K562 (cell line): Measurements from ENCODE around the gene SH3BP5. TPM values are rescaled to one million over a fixed set of nuclear protein-coding genes. Genes with fewer than 3 reads are reported as not detected.
A peak's percentile ranks its signal among the peaks of the same experiment; 100 is the strongest.

ENCODE experiments used
- ATAC-seq: fragments of 200-7000 bp; cut with Tn5 transposase; 3 replicates; pipeline ENCODE4 v1.9.1; 2020; ENCODE audit warnings: moderate library complexity
- BruUV-seq: library from RNA; stranded (reverse); fragments of 400-500 nt; replicated peaks from 2 replicates; lab custom pipeline; 2021; lab: Mats Ljungman, UMichigan
- CTCF ChIA-PET: fragments of 300-600 bp; formaldehyde crosslinking; extraction: SDS; loops from one replicate; lab custom pipeline; 2021; ENCODE audit warnings: low intra/inter-chr PET ratio; lab: Yijun Ruan, JAX
- POLR2A ChIA-PET: fragments of 300-600, 350-650 bp; sonication (Branson Sonifier 250); formaldehyde crosslinking; extraction: SDS; loops from one replicate; lab custom pipeline; 2021; ENCODE audit warnings: antibody characterized with exemption, inconsistent platforms; lab: Yijun Ruan, JAX
- DNase-seq, 4 experiments: peaks; one replicate each; pipeline versions ENCODE4 v3.0.0 to v3.0.0-alpha.2; 2011 to 2018; ENCODE audit warnings: low spot score in 3 of 4, mixed read lengths in 3 of 4; ENCODE audit errors: extremely low read depth in 1 of 4
- FAIRE-seq: peaks from 2 replicates; lab custom pipeline; 2011; peaks lifted over from hg19 to GRCh38; lab: Jason Lieb, UNC
- H2AFZ ChIP-seq: 2 replicates; pipeline ENCODE4 v1.6.0; 2011; ENCODE audit warnings: low read depth, low read length, control low read depth, inconsistent platforms
- H3K27ac ChIP-seq: fragments of 200-600 bp; 3 replicates; pipeline ENCODE4 v1.8.0; 2011; ENCODE audit warnings: low read depth, mild to moderate bottlenecking, control low read depth, inconsistent platforms, low read length, moderate library complexity, mixed read lengths; ENCODE audit errors: extremely low read depth
- H3K27me3 ChIP-seq, 2 experiments: fragments of 300-600 bp in 1 of 2; 2 replicates in 1 of 2; 3 replicates in 1 of 2; pipeline versions ENCODE4 v1.6.0 to v1.8.0; 2011; ENCODE audit warnings: inconsistent platforms in 2 of 2, low read length in 2 of 2, mild to moderate bottlenecking in 1 of 2, mixed read lengths in 1 of 2, moderate library complexity in 1 of 2; ENCODE audit not compliant: control insufficient read depth in 2 of 2, insufficient read depth in 2 of 2
- H3K36me3 ChIP-seq: fragments of 300-600 bp; 3 replicates; pipeline ENCODE4 v1.8.0; 2011; ENCODE audit warnings: mild to moderate bottlenecking, low read length, inconsistent platforms; ENCODE audit not compliant: control insufficient read depth, insufficient read depth
- H3K4me1 ChIP-seq, 2 experiments: fragments of 200-600 bp in 1 of 2; replicated peaks in 1 of 2; 2 replicates in 1 of 2; 3 replicates in 1 of 2; pipeline versions ENCODE4 v1.5.1 to v1.8.0; 2011; ENCODE audit warnings: inconsistent platforms in 2 of 2, low read length in 2 of 2, mild to moderate bottlenecking in 1 of 2, mixed read lengths in 1 of 2, moderate library complexity in 1 of 2; ENCODE audit not compliant: control insufficient read depth in 2 of 2, insufficient read depth in 2 of 2
- H3K4me2 ChIP-seq: 2 replicates; pipeline ENCODE4 v1.6.1; 2011; ENCODE audit warnings: low read length, control low read depth, inconsistent platforms, mixed read lengths; ENCODE audit not compliant: insufficient read depth
- H3K4me3 ChIP-seq: fragments of 200-600 bp; sonication (generic), shearing (Covaris generic); 2 replicates; pipeline ENCODE4 v1.5.1; 2016; ENCODE audit warnings: control low read depth, inconsistent platforms
- H3K79me2 ChIP-seq: fragments of 200-600 bp; 3 replicates; pipeline ENCODE4 v1.8.0; 2011; ENCODE audit warnings: low read length, inconsistent platforms; ENCODE audit not compliant: control insufficient read depth, insufficient read depth
- H3K9ac ChIP-seq, 2 experiments: 2 replicates each; pipeline versions ENCODE4 v1.6.0 to v1.6.1; 2011; ENCODE audit warnings: low read depth in 2 of 2, low read length in 2 of 2, control low read depth in 1 of 2, inconsistent platforms in 1 of 2, mild to moderate bottlenecking in 1 of 2, mixed read lengths in 1 of 2; ENCODE audit not compliant: insufficient read depth in 1 of 2
- H3K9me1 ChIP-seq: one replicate; pipeline ENCODE4 v1.6.0; 2011; ENCODE audit warnings: inconsistent platforms, mild to moderate bottlenecking, low read length, moderate library complexity; ENCODE audit not compliant: control insufficient read depth, insufficient read depth
- H3K9me3 ChIP-seq: replicated peaks from 2 replicates; pipeline ENCODE4 v1.5.1; 2011; ENCODE audit warnings: low read depth, low read length, inconsistent platforms; ENCODE audit not compliant: control insufficient read depth, insufficient read depth
- H4K20me1 ChIP-seq: replicated peaks from 2 replicates; pipeline ENCODE4 v1.6.1; 2011; ENCODE audit warnings: low read length, inconsistent platforms, mixed read lengths; ENCODE audit not compliant: control insufficient read depth, insufficient read depth
- FOXP1 ChIP-seq: sonication (generic); formaldehyde crosslinking; IDR thresholded peaks from 2 replicates; pipeline ENCODE4 v1.8.0; 2022; ENCODE audit warnings: mild to moderate bottlenecking, missing genetic modification reagents
- HEY1 ChIP-seq: fragments of 250-450 bp; sonication (Bioruptor Pico); IDR thresholded peaks from 2 replicates; pipeline ENCODE4 v1.5.0; 2020; ENCODE audit warnings: mild to moderate bottlenecking, moderate library complexity, borderline replicate concordance
- HNRNPUL1 ChIP-seq: fragments of 200-400 bp; formaldehyde crosslinking; IDR thresholded peaks from 2 replicates; pipeline ENCODE4 v1.6.1; 2017; ENCODE audit warnings: low read length
- ZNF140 ChIP-seq: fragments of 250-450 bp; sonication (Bioruptor Pico); IDR thresholded peaks from 2 replicates; pipeline ENCODE4 v1.8.0; 2021; ENCODE audit warnings: moderate library complexity, mild to moderate bottlenecking, inconsistent platforms
- WGBS: fragments of 100-300 bp; shearing (Covaris generic); methylation state at CpG from one replicate; pipeline ENCODE4 v1.1.6; 2016; ENCODE audit warnings: low coverage, mixed read lengths; ENCODE audit not compliant: insufficient coverage; ENCODE audit errors: missing lambda C conversion rate; 5-methylcytosine and 5-hydroxymethylcytosine counted together
- in situ Hi-C: fragments of 300-500 bp; cut with MboI; formaldehyde crosslinking; loops from 4 replicates; pipeline ENCODE4 v1.15.0; 2018; ENCODE audit warnings: inconsistent platforms, mixed read lengths
- intact Hi-C: fragments of 100-400 bp; cut with micrococcal nuclease; formaldehyde crosslinking; loops from 2 replicates; pipeline ENCODE4 v1.14.2; 2022
- polyA plus RNA-seq, 8 experiments: library from polyadenylated mRNA; depleted of rRNA in 4 of 8; stranded (reverse) in 5 of 8; unstranded in 3 of 8; fragments of >200 nt; fragmentation: Nextera tagmentation in 2 of 8; fragmentation: Illumina TruSeq in 1 of 8; extraction: Ambion mirVana in 2 of 8; extraction: Trizol in 1 of 8; gene quantifications; 2 replicates each; pipeline versions ENCODE4 v1.2.1 to v1.2.3, GENCODE V29; 2011 to 2014; ENCODE audit warnings: inconsistent platforms in 1 of 8, missing spikeins in 1 of 8
- total RNA-seq, 7 experiments: library from RNA; depleted of rRNA in 6 of 7; stranded (reverse); fragments of >200 nt in 6 of 7; fragmentation: Illumina TruSeq in 2 of 7; extraction: Trizol in 2 of 7; gene quantifications; 2 replicates each; pipeline versions ENCODE4 v1.2.1 to v1.2.3, GENCODE V29; 2011 to 2021; ENCODE audit warnings: low replicate concordance in 1 of 7
- TF ChIP-seq, protein P1 (sequence below): sonication (generic); formaldehyde crosslinking; IDR thresholded peaks from 2 replicates; pipeline ENCODE4 v1.4.0; 2020; ENCODE audit warnings: mild to moderate bottlenecking, missing genetic modification reagents

Gene SH3BP5
- total and polyA plus RNA-seq, 9 of the 15 experiments (the other 6 are each of a cell fraction or from before 2014, with no cell fraction given), result 2.9 to 29.0 (median 14.9) TPM

GRCh38 chr3:15347737-15348110 lies 15.3 kb upstream of the SH3BP5 start (continued):
- TF ChIP-seq, protein P1, sequence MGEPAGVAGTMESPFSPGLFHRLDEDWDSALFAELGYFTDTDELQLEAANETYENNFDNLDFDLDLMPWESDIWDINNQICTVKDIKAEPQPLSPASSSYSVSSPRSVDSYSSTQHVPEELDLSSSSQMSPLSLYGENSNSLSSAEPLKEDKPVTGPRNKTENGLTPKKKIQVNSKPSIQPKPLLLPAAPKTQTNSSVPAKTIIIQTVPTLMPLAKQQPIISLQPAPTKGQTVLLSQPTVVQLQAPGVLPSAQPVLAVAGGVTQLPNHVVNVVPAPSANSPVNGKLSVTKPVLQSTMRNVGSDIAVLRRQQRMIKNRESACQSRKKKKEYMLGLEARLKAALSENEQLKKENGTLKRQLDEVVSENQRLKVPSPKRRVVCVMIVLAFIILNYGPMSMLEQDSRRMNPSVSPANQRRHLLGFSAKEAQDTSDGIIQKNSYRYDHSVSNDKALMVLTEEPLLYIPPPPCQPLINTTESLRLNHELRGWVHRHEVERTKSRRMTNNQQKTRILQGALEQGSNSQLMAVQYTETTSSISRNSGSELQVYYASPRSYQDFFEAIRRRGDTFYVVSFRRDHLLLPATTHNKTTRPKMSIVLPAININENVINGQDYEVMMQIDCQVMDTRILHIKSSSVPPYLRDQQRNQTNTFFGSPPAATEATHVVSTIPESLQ (CRISPR knock-in tag), result 0 out of 2 replicates have a peak, but pooled peaks have one; percentile 16
- no peak for TF ChIP-seq FOXP1 (CRISPR knock-in tag)

DNA sequence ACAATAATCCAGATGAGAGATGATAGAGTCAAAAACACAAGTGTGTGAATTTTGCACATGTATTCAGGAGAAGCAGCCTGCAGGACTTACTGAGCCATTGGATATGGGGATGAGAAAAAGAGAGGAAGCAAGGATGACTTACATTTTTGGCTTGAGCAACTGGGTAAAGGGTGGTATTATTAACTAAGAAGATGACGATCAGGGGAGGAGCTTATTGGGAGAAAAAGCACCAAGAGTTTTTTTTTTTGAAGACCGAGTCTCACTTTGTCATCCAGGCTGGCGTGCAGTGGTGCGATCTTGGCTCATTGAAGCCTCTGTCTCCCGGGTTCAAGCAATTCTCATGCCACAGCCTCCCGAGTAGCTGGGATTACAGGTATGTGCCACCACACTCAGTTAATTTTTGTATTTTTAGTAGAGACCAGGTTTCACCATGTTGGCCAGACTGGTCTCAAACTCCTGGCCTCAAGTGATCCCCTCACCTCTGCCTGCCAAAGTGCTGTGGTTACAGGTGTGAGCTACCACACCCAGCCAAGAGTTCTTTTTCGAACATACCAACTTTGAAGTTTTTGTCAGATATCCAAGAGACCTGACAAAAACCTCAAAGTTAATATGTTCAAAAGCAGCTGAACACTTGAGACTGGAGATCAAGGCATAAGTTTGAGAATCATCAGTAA lies 14.8 kb upstream of the SH3BP5 start:
- no peak for FAIRE-seq
- 0 out of 2 replicates have a peak, but pooled peaks cover 2% of the 10 kb centered on the region for H3K9me3 ChIP-seq
- peak overlapping the region; percentile 88 for H2AFZ ChIP-seq
- no peak for ATAC-seq
- H3K4me2 ChIP-seq, result no peak overlapping the region
- no peaks in the 10 kb centered on the region for H3K27me3 ChIP-seq
- no peak overlapping the region for H3K4me3 ChIP-seq
- peaks cover 12 to 19% of the 10 kb centered on the region in 2 experiments for H3K4me1 ChIP-seq
- CTCF ChIA-PET, result no interaction called here
- no peak overlapping the region; a peak in 1 of 4 replicates for H3K9ac ChIP-seq
- no peak for TF ChIP-seq ZNF140
- TF ChIP-seq HEY1 (CRISPR knock-in tag), result no peak
- TF ChIP-seq, protein P1 (CRISPR knock-in tag), result 0 out of 2 replicates have a peak, but pooled peaks have one; percentile 31
- no peak for TF ChIP-seq HNRNPUL1
- H3K79me2 ChIP-seq, result no peaks in the 10 kb centered on the region
- no peaks in the 10 kb centered on the region for H3K36me3 ChIP-seq
- DNase-seq, result no peak
- no peak overlapping the region for H3K27ac ChIP-seq
- in situ Hi-C loops (no loop called here), intact Hi-C loops (no loop called here)
- no peaks in the 10 kb centered on the region for H4K20me1 ChIP-seq
- no TSS peak for BruUV-seq
- POLR2A ChIA-PET, result interaction anchor here (1.4 kb wide), 1 partner anchor 15 kb away, joined by 5 read pairs; the partner anchor contains the start of gene SH3BP5
- H3K9me1 ChIP-seq, result no peaks in the 10 kb centered on the region
- WGBS, result 67% methylated on average over 7 of the region's 7 CpGs
